ENCODE measurements around the gene APCDD1.

GRCh38 chr18:10432781-10433180, 21.7 kb upstream of the APCDD1 start:
- no peak for TF ChIP-seq CTCF (IDR thresholded peaks at IDR 0.05; ENCODE audit: low read depth, low read length, missing input control)
- TF ChIP-seq RAD21 (IDR thresholded peaks at IDR 0.05), result no peak
- TF ChIP-seq TAF1 (conservative IDR thresholded peaks at IDR 0.05), result no peak
- TF ChIP-seq ZBTB33 (IDR thresholded peaks at IDR 0.05), result no peak
- TF ChIP-seq GABPA (IDR thresholded peaks at IDR 0.05 in 1 of 2, conservative IDR thresholded peaks at IDR 0.05 in 1 of 2), result no peak
- TF ChIP-seq JUND (IDR thresholded peaks at IDR 0.05), result no peak
- TF ChIP-seq EGR1 (IDR thresholded peaks at IDR 0.05; ENCODE audit: low read depth in 2 of 2), result no peak
- TF ChIP-seq YY1 (IDR thresholded peaks at IDR 0.05), result no peak
- TF ChIP-seq ATF3 (IDR thresholded peaks at IDR 0.05), result no peak
- TF ChIP-seq REST (IDR thresholded peaks at IDR 0.05), result no peak
- no peak for TF ChIP-seq FOXA1 (IDR thresholded peaks at IDR 0.05)
- TF ChIP-seq SP1 (IDR thresholded peaks at IDR 0.05), result no peak
- no peak for TF ChIP-seq RXRA (IDR thresholded peaks at IDR 0.05)
- TF ChIP-seq NR2F2 (IDR thresholded peaks at IDR 0.05), result no peak

Data from liver (tissue), 3 donors.